GM12801 (cell line): ENCODE measurements around the gene SDR42E1.

Source experiments
- CTCF ChIP-seq: IDR thresholded peaks from one replicate; pipeline ENCODE4 v1.5.1; 2011; ENCODE audit warnings: control low read depth; ENCODE audit not compliant: insufficient read length; ENCODE audit errors: extremely low read depth

SDR42E1 gene

GRCh38 chr16:82002831-82003230 lies 8.4 kb downstream of the SDR42E1 start:
- no peak for TF ChIP-seq CTCF

GRCh38 chr16:81997738-81998137 lies 13.5 kb downstream of the SDR42E1 start:
- TF ChIP-seq CTCF, result no peak

GRCh38 chr16:81996664-81997509 lies 14.4 kb downstream of the SDR42E1 start:
- no peak for TF ChIP-seq CTCF

- TF ChIP-seq CTCF, result no peak
Measured at GRCh38 chr16:81995651-81996050, 15.6 kb downstream of the SDR42E1 start.

GRCh38 chr16:81994485-81994884 lies 16.8 kb downstream of the SDR42E1 start:
- no peak for TF ChIP-seq CTCF

- no peak for TF ChIP-seq CTCF
Measured at GRCh38 chr16:81992859-81993258, 18.4 kb downstream of the SDR42E1 start.

GRCh38 chr16:81987706-81988105 lies 23.6 kb downstream of the SDR42E1 start:
- TF ChIP-seq CTCF, result no peak
